GM21576 (cell line): ENCODE results near the gene SIRT6.
"Not testable (repeated sequence)": the region's sequence is repeated elsewhere in the genome, so short reads cannot be mapped to it uniquely, and the experiment has no call there.

ENCODE experiments used
- ATAC-seq: cut with Tn5 transposase; IDR thresholded peaks from one replicate; pipeline ENCODE4 v1.9.1; 2021; ENCODE audit warnings: mild to moderate bottlenecking, moderate library complexity; ENCODE audit not compliant: unreplicated experiment

The SIRT6 gene

DNA sequence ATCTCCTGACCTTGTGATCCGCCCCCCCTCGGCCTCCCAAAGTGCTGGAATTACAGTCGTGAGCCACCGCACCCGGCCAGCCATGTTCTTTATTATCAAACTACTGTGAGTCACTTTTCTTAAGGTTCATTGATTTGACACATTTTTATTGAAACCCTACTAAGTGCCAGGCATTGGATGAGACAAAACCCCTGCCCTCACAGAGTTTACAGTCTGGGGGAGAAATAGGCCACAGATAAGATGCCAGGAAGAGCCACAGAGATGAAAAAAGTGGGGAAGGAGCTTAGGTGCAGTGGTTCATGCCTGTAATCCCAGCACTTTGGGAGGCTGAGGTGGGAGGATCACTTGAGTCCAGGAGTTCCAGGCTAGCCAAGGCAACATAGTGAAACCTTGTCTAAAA, 43.9 kb downstream of the SIRT6 start:
- ATAC-seq: no peak

DNA sequence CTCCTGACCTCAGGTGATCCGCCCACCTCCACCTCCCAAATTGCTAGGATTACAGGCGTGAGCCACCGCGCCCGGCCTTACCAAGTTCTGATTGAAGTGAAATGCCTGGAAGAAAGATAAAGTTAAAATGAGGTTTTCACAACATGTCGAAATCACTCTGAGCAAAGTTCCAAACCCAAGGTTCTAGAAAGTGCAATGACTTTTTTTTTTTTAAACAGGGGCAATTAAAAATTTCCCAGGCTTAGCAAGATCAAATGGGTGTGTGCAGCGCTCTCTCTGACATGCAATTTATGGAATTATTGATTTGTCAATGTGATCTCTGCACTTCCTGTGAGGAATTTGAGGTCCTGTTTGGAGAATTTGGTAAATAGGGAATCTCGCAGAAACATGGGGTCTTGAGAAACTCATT, 45.7 kb downstream of the SIRT6 start:
- no peak for ATAC-seq

DNA sequence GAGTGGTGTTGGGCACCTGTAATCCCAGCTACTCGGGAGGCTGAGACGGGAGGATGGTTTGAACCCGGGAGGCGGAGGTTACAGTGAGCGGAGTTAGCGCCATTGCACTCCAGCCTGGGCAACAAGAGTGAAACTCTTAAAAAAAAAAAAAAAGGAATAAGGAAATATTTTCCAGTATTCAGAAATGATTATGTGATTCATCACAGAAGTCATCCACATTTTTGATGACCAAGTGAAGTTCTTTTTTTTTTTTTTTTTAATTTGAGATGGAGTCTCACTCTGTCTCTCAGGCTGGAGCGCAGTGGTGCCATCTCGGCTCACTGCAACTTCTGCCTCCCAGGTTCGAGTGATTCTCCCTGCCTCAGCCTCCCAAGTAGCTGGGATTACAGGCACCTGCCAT, 47.0 kb downstream of the SIRT6 start:
- ATAC-seq: not testable (repeated sequence)

DNA sequence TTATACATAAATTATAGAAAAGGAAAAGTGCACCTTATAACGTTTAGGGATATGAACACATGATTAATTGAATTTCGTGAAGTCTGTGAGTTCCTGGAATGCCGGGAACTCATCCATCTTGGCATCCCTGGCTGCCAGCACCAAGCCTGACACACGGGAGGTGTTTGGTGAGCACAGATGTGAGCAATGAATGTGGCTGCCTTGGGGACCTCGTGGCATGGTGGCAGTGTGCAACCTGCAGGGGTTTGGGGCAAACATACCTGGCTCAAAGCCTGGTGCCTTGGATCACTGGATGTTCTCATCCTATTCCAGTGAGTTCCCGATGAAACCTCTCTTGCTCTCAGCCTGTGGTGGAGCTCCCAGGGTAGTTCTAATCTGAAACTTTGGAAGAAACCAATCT, 48.0 kb downstream of the SIRT6 start:
- no peak for ATAC-seq

DNA sequence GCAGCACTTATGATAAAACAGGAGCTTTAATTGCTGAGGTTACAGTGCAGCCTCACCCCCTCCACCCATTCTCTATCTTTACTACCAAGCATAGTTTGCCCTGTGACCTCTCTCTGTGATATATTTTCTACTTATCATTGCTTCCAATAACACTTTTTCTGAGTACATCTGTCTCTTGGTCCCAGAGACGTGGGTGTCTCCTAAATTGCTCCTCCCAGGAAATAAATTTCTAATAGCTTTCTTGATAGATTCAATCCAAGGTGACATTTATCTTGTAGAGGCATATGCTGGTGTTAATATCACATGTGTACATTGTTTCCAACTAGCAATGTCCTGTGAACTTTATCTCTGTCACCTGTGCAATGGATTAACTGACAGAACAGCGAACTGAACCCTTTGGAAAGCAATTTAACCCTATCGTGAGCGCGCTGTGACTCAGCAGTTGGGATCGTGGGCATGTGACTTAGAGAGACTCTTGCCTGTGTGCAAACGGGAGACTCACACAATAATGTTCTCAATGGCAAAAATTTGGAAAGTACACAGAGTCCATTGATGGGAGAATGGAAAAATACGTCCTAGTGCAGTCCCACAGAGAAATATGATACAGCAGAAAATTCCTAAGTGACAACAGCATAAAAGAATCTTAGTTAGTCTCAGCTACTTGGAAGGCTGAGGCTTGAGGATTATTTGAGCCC, 51.5 kb downstream of the SIRT6 start:
- no peak for ATAC-seq

DNA sequence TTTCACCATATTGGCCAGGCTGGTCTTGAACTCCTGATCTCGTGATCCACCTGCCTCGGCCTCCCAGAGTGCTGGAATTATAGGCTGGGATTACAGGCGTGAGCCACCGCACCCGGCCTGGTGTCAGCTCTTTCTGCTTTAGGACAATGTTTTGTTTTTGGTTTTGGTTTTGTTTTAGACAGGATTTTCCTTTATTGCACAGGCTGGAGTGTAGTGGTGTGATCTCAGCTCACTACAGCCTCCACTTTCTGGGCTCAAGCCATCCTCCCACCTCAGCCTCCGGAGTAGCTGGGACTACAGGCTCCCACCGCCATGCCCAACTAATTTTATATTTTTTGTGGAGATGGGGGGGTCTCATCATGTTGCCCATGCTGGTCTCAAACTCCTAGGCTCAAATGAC, 53.3 kb downstream of the SIRT6 start:
- ATAC-seq: not testable (repeated sequence)

DNA sequence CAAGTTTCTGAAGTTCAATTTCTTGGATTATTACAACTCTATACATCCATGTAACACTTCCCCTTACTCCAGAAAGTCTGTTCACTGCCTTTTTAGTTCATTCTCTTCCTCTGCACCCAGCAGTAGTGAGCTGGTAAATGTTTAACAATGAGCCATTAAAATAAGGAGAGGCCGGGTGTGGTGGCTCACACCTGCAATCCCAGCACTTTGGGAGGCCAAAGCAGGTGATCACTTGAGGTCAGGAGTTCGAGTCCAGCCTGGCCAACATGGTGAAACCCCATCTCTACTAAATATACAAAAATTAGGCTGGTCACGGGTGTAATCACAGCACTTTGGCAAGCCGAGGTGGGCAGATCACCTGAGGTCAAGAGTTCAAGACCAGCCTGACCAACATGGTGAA, 55.0 kb downstream of the SIRT6 start:
- ATAC-seq: not testable (repeated sequence)

DNA sequence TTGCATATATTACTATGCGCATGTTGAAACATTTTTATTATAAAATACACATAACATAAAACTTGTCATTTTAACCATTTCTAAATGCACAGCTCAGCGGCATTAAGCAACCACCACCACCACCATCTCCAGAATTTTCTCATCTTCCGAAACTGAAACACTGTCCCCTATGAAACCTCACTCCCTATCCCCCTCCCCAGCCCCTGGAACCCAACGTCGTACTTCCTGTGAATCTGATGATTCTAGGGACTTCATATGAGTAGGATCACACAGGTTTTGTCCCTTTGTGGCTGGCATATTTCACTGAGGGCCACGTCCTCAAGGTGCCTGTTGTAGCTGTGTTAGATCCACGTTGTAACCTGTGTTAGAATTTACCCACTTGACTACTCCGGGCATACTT, 57.7 kb downstream of the SIRT6 start:
- ATAC-seq: no peak
